ENCODE results near the gene APOH. TPM values are rescaled to one million over a fixed set of nuclear protein-coding genes. Genes with fewer than 3 reads are reported as not detected.

Gene APOH
- total RNA-seq, 1 experiment from 2014 or later = not detected

DNA sequence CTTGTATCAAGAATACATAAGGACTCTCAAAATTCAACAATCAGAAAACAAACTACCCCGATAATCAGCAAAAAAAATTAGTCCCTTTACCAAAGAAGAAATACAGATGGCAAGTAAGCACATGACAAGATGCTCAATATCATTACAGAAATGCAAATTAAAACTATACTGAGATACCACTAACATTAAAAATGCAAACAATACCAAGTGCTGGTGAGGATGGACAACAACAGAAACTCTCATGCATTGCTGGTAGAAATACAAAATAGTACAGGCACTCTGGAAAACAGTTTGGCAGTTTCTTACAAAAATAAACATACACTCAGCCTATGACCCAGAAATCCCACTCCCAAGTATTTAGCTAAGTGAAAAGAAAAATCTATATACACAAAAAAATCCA lies 44.8 kb downstream of the APOH start:
- Mint-ChIP-seq H3K27ac (ENCODE audit: low read depth, unreplicated experiment) (no peak overlapping the region), H3K36me3 (ENCODE audit: insufficient read depth, unreplicated experiment) (no peaks in the 10 kb centered on the region), H3K4me1 (ENCODE audit: insufficient read depth, unreplicated experiment) (no peaks in the 10 kb centered on the region), H3K27me3 (ENCODE audit: insufficient read depth, unreplicated experiment) (no peaks in the 10 kb centered on the region), H3K9me3 (ENCODE audit: unreplicated experiment) (no peaks in the 10 kb centered on the region), H3K4me3 (ENCODE audit: unreplicated experiment) (no peak overlapping the region)
- ChIA-PET POLR2A (interaction anchor here (1.0 kb wide), 1 partner anchor 325 kb away, joined by 3 read pairs; no protein-coding TSS in a partner anchor), CTCF (interaction anchor here (0.6 kb wide), 1 partner anchor 312 kb away, joined by 3 read pairs; no protein-coding TSS in a partner anchor)
- intact Hi-C loops (cut with micrococcal nuclease) = no loop called here
- no peak for TF ChIP-seq CTCF (IDR thresholded peaks at IDR 0.05; ENCODE audit: unreplicated experiment)
- no peak for DNase-seq (ENCODE audit: unreplicated experiment)
- BruUV-seq (replicated peaks) = no TSS peak

- Mint-ChIP-seq H3K4me1 (ENCODE audit: insufficient read depth, unreplicated experiment) (no peaks in the 10 kb centered on the region), H3K9me3 (ENCODE audit: unreplicated experiment) (no peaks in the 10 kb centered on the region), H3K27ac (ENCODE audit: low read depth, unreplicated experiment) (no peak overlapping the region), H3K27me3 (ENCODE audit: insufficient read depth, unreplicated experiment) (no peaks in the 10 kb centered on the region), H3K36me3 (ENCODE audit: insufficient read depth, unreplicated experiment) (no peaks in the 10 kb centered on the region), H3K4me3 (ENCODE audit: unreplicated experiment) (no peak overlapping the region)
- ChIA-PET CTCF (no interaction called here), POLR2A (interaction anchor here (1.0 to 1.2 kb wide), 2 partner anchors 8 to 326 kb away, joined by 3 read pairs; no protein-coding TSS in a partner anchor)
- TF ChIP-seq CTCF (IDR thresholded peaks at IDR 0.05; ENCODE audit: unreplicated experiment) = no peak
- intact Hi-C loops (cut with micrococcal nuclease) = no loop called here
- no peak for DNase-seq (ENCODE audit: unreplicated experiment)
- BruUV-seq (replicated peaks) = no TSS peak
Observed at GRCh38 chr17:66183529-66183928, 45.7 kb downstream of the APOH start.

GRCh38 chr17:66178642-66179041 lies 50.6 kb downstream of the APOH start:
- H3K4me3 Mint-ChIP-seq (ENCODE audit: unreplicated experiment) = no peak overlapping the region
- DNase-seq (ENCODE audit: unreplicated experiment) = no peak
- no peaks in the 10 kb centered on the region for H3K9me3 Mint-ChIP-seq (ENCODE audit: unreplicated experiment)
- BruUV-seq (replicated peaks) = no TSS peak
- no peaks in the 10 kb centered on the region for H3K36me3 Mint-ChIP-seq (ENCODE audit: insufficient read depth, unreplicated experiment)
- no peaks in the 10 kb centered on the region for H3K27me3 Mint-ChIP-seq (ENCODE audit: insufficient read depth, unreplicated experiment)
- intact Hi-C loops (cut with micrococcal nuclease) = no loop called here
- no peak overlapping the region for H3K27ac Mint-ChIP-seq (ENCODE audit: low read depth, unreplicated experiment)
- TF ChIP-seq CTCF (IDR thresholded peaks at IDR 0.05; ENCODE audit: unreplicated experiment) = no peak
- ChIA-PET CTCF (no interaction called here), POLR2A (no interaction called here)
- H3K4me1 Mint-ChIP-seq (ENCODE audit: insufficient read depth, unreplicated experiment) = no peaks in the 10 kb centered on the region

DNA sequence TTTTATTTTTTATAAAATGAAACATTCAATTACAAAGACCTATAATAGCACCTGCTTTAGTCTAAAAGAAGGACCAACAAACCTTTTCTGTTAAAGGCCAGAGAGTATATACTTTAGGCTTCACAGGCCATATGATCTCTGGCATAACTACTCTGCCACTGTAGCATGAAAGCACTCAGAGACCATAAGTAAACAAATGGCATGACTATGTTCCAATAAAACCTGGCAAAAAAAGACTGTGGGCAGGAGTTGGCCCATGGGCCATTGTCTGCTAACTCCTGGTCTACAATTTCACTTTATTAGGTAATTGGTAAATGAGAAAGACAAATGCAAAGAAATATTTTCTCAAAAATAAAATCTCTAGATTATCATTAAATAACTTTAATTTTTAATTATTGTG lies 52.2 kb downstream of the APOH start:
- no peak overlapping the region for H3K27ac Mint-ChIP-seq (ENCODE audit: low read depth, unreplicated experiment)
- H3K9me3 Mint-ChIP-seq (ENCODE audit: unreplicated experiment) = no peaks in the 10 kb centered on the region
- BruUV-seq (replicated peaks) = no TSS peak
- CTCF ChIA-PET = no interaction called here
- H3K4me3 Mint-ChIP-seq (ENCODE audit: unreplicated experiment) = no peak overlapping the region
- no peaks in the 10 kb centered on the region for H3K4me1 Mint-ChIP-seq (ENCODE audit: insufficient read depth, unreplicated experiment)
- POLR2A ChIA-PET = interaction anchor here (0.7 to 1.0 kb wide), 2 partner anchors 14 to 16 kb away, joined by 3 to 4 read pairs; partner anchors contain the start of gene CEP112
- no peaks in the 10 kb centered on the region for H3K27me3 Mint-ChIP-seq (ENCODE audit: insufficient read depth, unreplicated experiment)
- TF ChIP-seq CTCF (IDR thresholded peaks at IDR 0.05; ENCODE audit: unreplicated experiment) = no peak
- intact Hi-C loops (cut with micrococcal nuclease) = no loop called here
- DNase-seq (ENCODE audit: unreplicated experiment) = no peak
- no peaks in the 10 kb centered on the region for H3K36me3 Mint-ChIP-seq (ENCODE audit: insufficient read depth, unreplicated experiment)

All from MCF 10A (cell line).